DND-41 (cell line): ENCODE results near the gene SRMS.

Experiments
- ATAC-seq: fragments of 200-7000 bp; cut with Tn5 transposase; 3 replicates; pipeline ENCODE4 v1.9.1; 2021; ENCODE audit warnings: low read depth; ENCODE audit not compliant: insufficient read depth
- DNase-seq: peaks from one replicate; pipeline ENCODE4 v3.0.0-alpha.2; 2020
- H2AFZ ChIP-seq: 2 replicates; pipeline ENCODE4 v1.6.0; 2012; ENCODE audit warnings: low read depth, low read length
- H3K27ac ChIP-seq: 2 replicates; pipeline ENCODE4 v1.5.1; 2012; ENCODE audit warnings: low read length, inconsistent platforms
- H3K27me3 ChIP-seq: fragments of 200-600 bp; sonication (generic); 2 replicates; pipeline ENCODE4 v1.6.0; 2012; ENCODE audit warnings: low read length, mild to moderate bottlenecking, inconsistent platforms; ENCODE audit not compliant: insufficient read depth, poor library complexity
- H3K36me3 ChIP-seq: 2 replicates; pipeline ENCODE4 v1.5.1; 2012; ENCODE audit warnings: low read length, inconsistent platforms; ENCODE audit not compliant: insufficient read depth
- H3K4me1 ChIP-seq: 2 replicates; pipeline ENCODE4 v1.5.1; 2012; ENCODE audit warnings: mild to moderate bottlenecking, low read length; ENCODE audit not compliant: insufficient read depth
- H3K4me2 ChIP-seq: 2 replicates; pipeline ENCODE4 v1.6.0; 2012; ENCODE audit warnings: mild to moderate bottlenecking, moderate library complexity, low read length, inconsistent platforms; ENCODE audit not compliant: insufficient read depth
- H3K4me3 ChIP-seq, 2 experiments: fragments of 200-600 bp in 1 of 2; shearing (Covaris generic) in 1 of 2; 2 replicates each; pipeline ENCODE4 v1.5.1; 2012 to 2016; ENCODE audit warnings: inconsistent platforms in 2 of 2, low read length in 2 of 2, mild to moderate bottlenecking in 2 of 2, low read depth in 1 of 2, moderate library complexity in 1 of 2
- H3K79me2 ChIP-seq: 2 replicates; pipeline ENCODE4 v1.6.0; 2012; ENCODE audit warnings: low read length, inconsistent platforms; ENCODE audit not compliant: insufficient read depth
- H3K9ac ChIP-seq: 2 replicates; pipeline ENCODE4 v1.6.0; 2012; ENCODE audit warnings: low read depth, mild to moderate bottlenecking, inconsistent platforms, low read length, moderate library complexity
- H3K9me3 ChIP-seq: 2 replicates; pipeline ENCODE4 v1.5.1; 2012; ENCODE audit warnings: low read length, moderate library complexity, mild to moderate bottlenecking, inconsistent platforms; ENCODE audit not compliant: insufficient read depth, severe bottlenecking
- H4K20me1 ChIP-seq: 2 replicates; pipeline ENCODE4 v1.6.0; 2012; ENCODE audit warnings: low read length; ENCODE audit not compliant: insufficient read depth
- EZH2 ChIP-seq: IDR thresholded peaks from 3 replicates; pipeline ENCODE4 v1.6.1; 2012; ENCODE audit warnings: borderline replicate concordance, low read depth, mild to moderate bottlenecking, moderate library complexity, low read length, inconsistent platforms; ENCODE audit not compliant: severe bottlenecking
- TF ChIP-seq, protein P1 (sequence below): IDR thresholded peaks from 2 replicates; pipeline ENCODE4 v1.5.1; 2012; ENCODE audit warnings: borderline replicate concordance, low read length, moderate library complexity, mild to moderate bottlenecking; ENCODE audit not compliant: poor library complexity, severe bottlenecking; ENCODE audit errors: extremely low read depth

SRMS gene

DNA sequence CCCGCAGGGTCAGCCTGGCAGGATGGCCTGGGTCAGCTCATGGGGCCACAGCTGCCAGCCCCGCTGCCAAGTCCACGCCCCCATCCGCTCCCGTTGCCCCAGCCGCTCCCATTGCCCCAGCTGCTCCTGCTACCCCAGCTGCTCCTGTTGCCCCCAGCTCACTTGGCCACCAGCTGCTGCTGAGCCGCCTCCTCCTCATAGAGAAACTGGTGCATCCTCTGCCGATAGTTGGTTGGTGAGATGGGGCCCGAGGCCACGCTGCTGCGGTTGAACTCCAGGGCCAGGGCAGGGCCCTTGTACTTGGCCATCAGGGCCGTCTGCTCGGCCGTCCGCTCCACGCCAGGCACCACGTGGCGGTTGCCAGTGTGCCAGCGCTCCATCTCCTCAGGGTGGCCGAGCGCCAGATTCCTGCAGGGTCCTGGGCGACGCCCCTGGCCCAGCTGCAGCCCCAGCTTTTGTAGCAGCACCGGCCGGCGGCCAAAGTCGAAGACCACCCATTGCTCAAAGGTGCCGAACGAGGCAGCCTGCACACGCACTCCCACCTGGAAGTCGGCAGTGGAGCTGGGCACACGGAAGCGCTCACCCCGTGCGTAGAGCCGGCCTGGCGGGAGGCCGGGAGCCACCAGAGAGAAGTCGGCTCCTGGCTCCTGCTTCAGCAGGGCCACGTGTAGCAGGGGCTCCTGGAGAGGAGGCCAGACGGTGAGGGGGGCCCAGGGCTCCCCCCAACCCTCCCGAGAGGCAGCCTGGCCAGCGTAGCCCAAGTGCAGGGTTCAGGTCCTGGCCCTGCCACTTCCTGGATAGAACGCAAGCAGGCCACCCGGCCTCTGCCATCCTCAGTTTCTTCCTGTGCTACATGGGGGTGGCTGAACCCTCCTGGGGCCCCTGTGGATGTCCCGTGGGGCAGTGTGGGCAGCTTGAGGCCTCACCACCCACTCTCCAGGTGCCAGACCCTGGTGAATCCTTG lies 21.7 kb upstream of the SRMS start:
- Histone ChIP-seq H3K4me3 (no peak overlapping the region), H3K36me3 (no peaks in the 10 kb centered on the region), H3K27me3 (peaks cover 13% of the 10 kb centered on the region), H4K20me1 (peaks cover 39% of the 10 kb centered on the region), H3K9me3 (no peaks in the 10 kb centered on the region), H3K4me2 (no peak overlapping the region), H2AFZ (no peak overlapping the region), H3K79me2 (no peaks in the 10 kb centered on the region; the same call in 1 of the 2 replicates), H3K9ac (no peak overlapping the region), H3K4me1 (peaks cover 23% of the 10 kb centered on the region), H3K27ac (no peak overlapping the region)
- DNase-seq, result no peak
- no peak for ATAC-seq
- TF ChIP-seq EZH2, result no peak
- TF ChIP-seq, protein P1, sequence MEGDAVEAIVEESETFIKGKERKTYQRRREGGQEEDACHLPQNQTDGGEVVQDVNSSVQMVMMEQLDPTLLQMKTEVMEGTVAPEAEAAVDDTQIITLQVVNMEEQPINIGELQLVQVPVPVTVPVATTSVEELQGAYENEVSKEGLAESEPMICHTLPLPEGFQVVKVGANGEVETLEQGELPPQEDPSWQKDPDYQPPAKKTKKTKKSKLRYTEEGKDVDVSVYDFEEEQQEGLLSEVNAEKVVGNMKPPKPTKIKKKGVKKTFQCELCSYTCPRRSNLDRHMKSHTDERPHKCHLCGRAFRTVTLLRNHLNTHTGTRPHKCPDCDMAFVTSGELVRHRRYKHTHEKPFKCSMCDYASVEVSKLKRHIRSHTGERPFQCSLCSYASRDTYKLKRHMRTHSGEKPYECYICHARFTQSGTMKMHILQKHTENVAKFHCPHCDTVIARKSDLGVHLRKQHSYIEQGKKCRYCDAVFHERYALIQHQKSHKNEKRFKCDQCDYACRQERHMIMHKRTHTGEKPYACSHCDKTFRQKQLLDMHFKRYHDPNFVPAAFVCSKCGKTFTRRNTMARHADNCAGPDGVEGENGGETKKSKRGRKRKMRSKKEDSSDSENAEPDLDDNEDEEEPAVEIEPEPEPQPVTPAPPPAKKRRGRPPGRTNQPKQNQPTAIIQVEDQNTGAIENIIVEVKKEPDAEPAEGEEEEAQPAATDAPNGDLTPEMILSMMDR, result no peak

DNA sequence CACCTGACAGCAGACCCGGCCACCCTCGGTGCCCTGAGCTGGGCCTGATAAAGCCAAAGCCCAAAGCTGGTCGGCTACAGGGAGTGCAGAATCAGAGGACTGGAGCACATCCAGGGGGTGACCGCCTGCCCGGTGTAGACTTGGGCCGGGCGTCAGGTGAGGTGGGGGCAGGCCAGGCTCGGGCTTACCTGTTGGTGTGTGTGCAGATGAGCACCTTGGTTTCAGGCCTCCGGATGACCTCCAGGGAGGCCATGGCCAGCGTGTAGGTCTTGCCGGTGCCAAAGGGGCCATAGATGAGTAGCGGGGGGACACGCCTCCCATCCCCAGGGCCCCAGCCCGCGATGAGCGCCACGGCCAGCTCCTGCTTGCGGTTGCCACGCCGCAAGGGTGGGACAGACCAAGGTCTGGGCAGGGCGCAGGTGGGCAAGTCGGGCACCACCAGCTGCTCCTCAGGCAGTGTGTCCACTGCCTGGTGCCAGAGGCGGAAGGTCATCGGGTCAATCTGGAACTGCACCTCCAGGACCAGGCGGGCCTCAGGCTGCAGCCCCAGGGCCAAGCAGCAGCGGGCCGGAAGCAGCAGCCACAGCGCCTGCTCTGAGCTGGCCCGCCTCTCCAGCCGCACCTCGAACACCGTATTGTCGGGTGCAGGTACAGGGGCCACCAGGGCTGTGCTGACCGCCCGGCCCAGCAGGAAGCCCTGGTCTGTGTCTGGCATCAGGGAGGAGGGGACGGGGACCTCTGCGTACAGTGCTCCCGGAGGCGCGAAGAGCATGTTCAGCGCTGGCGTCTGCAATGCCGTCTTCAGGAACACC lies 20.8 kb upstream of the SRMS start:
- H3K27me3 ChIP-seq, result peaks cover 13% of the 10 kb centered on the region
- H3K36me3 ChIP-seq, result no peaks in the 10 kb centered on the region
- ATAC-seq, result no peak

DNA sequence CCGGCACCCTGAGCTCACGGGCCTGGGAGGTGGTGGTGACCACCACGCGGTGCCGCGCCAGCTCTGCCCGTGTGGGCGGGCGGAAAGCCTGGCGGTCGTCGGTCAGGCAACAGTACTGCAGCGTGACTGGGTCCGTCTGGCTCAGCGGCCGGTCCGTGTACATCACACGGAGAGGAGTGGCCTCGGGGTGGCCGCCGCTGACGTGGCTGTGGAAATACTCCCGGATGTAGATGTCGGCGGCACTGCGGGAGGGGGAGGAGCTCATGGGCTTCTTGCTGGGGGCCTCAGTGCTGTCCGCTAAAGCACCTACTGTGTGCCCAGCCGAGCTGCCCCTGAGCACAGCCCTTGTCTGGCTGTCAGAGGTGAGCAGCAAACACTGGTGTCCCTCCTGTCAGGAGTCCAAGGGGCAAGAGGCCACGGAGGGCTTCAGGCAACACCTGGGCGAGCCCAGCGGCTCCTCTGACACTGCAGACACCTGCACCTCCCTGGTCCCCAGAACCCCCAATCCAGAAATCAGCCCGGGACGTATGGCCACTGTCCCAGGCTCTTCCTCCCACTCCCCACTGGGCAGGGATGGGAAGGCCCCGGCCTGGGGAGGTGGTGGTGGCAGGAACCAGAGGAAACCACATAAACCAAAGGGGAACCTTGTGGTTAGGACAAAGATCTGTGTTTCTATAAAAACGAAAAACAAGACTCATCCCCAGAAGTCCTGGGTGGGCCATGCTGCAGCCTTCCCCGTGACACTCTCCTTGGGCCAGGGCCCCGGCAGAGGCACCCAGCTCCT lies 20.0 kb upstream of the SRMS start:
- DNase-seq, result peak; percentile 38
- no peak overlapping the region for H3K4me2 ChIP-seq
- H2AFZ ChIP-seq, result no peak overlapping the region
- ATAC-seq, result peak; percentile 70
- H3K27ac ChIP-seq, result no peak overlapping the region
- TF ChIP-seq EZH2, result no peak
- TF ChIP-seq, protein P1, result no peak
- peaks cover 13% of the 10 kb centered on the region for H3K27me3 ChIP-seq
- no peaks in the 10 kb centered on the region for H3K36me3 ChIP-seq
- H4K20me1 ChIP-seq, result peaks cover 34% of the 10 kb centered on the region
- no peaks in the 10 kb centered on the region for H3K79me2 ChIP-seq
- no peak overlapping the region for H3K9ac ChIP-seq
- H3K4me3 ChIP-seq, result no peak overlapping the region
- H3K4me1 ChIP-seq, result peaks cover 12% of the 10 kb centered on the region
- H3K9me3 ChIP-seq, result no peaks in the 10 kb centered on the region

More for the DNA sequence above, 20.8 kb upstream of the SRMS start:
- Histone ChIP-seq H3K4me2 (no peak overlapping the region), H3K9me3 (no peaks in the 10 kb centered on the region), H2AFZ (no peak overlapping the region), H3K79me2 (no peaks in the 10 kb centered on the region; the same call in 1 of the 2 replicates), H3K4me1 (peaks cover 17% of the 10 kb centered on the region), H3K9ac (no peak overlapping the region), H3K4me3 (no peak overlapping the region), H4K20me1 (peaks cover 37% of the 10 kb centered on the region), H3K27ac (no peak overlapping the region)
- DNase-seq, result no peak
- no peak for TF ChIP-seq EZH2
- TF ChIP-seq, protein P1, result no peak
